NCI-H2227 treated with DMSO at 0.1 percent for 48 hours (cell line): ENCODE results near the gene FUT9.
"Not testable (repeated sequence)": the region's sequence is repeated elsewhere in the genome, so short reads cannot be mapped to it uniquely, and the experiment has no call there.

Experiments
- DNase-seq: peaks from one replicate; lab custom pipeline; 2025; lab: John Stamatoyannopoulos, UW

FUT9 gene

DNA sequence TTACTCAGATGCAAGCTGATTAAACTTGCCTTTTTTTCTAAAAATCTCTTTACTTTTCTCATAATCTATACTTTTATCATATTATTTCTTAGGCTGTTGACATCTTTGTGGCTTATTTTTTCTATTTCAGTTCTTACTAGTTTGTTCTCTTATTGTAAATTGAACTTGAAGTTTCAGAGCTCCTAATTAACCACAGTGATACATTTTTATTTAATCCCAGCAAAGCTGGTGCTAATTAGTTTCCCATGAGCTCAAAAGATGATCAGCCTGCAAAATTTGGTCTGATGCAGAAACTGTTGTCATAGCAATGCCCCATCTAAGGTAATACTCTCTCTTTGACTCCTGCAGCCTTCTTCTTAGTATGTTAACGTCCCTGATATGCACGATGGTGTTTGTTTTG is 170.3 kb downstream of the FUT9 start:
- DNase-seq: no peak

DNA sequence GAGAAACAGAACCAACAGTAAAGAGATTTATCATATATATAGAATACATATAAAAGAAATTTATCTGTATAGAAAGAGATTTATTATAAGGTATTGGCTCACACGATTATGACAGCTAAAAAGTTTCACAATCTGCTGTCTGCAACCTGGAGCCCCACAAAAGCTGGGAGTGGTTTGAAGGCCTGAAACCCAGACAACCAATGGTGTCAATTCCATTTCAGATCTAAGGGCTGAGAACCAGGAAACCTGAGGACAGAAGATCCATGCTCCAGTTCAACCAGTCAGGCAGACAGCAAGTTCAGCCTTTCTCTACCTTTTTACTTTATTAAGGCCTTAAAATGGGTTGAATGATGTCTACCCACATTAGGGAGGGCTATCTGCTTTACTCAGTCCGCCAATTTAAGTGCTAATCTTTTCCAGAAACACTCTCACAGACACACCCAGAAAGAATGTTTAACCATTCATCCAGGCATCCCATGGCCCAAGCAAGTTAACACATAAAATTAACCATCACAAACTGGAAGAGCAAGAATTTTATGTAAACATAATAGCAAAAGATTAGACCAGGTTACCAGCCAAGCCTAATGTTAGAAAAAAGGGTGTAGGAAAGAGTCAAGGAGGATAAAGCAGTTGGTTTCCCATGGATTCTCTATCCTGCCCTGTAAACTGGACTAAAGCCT is 170.9 kb downstream of the FUT9 start:
- DNase-seq: no peak

DNA sequence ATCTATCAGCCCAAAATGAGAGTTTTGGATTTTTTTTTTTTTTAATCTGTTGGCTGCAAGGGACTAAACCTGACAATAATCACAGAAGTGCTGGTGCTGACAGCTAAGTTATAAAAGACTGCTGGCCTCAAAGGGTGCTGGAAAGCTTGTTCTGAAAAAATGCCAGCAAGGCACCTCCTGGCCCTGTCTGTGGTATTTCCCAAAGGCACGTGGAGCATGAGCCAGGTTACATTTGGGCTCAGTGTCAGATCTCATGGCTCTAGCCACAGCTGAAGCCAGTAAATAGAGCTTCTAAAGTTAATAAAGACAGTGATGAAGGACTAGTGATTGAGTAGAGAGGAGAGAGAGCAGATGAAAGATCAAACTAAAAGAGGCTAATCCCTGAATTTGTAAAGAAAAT is 178.9 kb downstream of the FUT9 start:
- DNase-seq: no peak

DNA sequence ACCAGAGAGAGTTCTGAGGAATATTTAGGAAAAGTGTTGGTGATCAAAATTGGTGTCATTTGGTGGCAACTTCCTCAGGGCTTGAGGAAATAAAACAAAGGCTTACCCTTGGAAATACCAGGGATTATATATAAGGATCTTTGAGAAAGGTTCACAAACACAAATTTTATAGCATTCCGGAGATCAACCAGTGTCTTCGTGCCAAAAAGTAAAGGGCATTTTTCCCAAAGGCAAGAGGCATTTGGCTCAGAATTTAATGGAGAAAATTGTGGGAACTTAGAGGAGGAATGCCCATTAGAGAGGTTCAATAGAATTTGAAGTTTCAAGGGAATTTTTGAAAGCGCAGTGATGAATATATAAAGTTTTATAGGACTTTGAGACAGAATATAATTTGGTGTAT is 179.5 kb downstream of the FUT9 start:
- no peak for DNase-seq

DNA sequence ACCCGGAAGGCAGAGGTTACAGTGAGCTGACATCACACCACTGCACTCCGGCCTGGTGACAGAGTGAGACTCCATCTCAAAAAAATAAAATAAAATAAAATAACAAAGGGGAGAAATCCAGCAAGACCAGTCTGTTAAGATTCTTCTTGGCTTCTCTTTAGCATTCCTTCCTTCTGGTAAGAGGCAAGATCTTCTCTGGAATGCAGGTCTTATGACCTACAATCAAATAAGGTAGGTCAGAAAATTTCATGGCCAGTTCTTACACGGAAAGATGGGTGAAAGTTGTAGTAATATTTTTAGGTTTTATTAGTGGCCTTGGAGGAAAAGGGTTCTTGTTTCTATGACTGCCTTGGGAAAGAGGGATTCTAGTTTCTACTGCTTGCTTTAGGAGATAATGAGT is 180.9 kb downstream of the FUT9 start:
- DNase-seq: no peak

DNA sequence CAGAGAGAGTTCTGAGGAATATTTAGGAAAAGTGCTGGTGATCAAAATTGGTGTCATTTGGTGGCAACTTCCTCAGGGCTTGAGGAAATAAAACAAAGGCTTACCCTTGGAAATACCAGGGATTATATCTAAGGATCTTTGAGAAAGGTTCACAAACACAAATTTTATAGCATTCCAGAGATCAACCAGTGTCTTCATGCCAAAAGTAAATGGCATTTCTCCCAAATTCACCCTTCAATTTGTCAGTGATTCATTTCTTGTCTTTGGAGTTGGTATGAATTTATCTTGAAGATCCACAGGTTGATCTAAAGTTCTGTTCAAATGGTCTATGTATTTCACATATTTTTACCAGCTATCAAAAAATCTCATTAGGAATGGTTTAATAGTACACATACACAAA is 181.5 kb downstream of the FUT9 start:
- DNase-seq: no peak

DNA sequence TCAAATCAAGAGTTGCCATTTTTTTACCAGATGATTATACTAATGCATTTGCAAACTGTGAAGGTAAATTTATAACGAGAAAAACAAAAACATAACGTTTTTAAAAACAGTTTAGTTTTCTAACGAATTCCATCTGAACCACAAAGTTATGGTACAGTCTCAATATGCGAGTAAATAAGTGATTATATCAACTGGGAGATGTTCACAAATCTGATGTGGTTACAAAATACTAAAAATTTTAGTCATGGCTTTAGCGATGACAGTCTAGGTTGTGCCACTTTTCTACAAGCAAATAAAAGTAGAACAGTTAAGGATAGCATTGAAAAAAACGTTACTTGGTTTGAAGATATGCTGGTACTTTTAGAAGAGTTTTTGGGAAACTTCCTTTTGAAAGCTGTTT is 186.8 kb downstream of the FUT9 start:
- DNase-seq: no peak

DNA sequence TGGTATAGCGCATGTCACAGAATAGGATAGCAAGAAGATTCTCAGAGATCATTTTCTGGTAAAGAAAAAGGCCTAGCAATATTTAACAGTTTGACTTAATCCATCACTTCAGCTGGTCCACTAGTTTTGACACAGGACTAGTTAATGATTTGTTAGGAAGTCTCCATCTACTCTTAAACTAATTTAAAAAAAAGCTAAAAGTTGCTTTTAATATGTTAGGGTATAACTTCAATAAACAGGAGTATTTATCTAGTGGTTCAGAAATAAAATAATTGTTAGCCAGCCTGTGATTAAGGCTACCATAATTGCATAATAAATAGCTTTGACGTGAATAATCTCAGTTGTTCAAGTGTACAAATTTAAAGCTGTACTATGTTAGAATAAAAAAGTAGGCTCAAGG is 195.6 kb downstream of the FUT9 start:
- no peak for DNase-seq

DNA sequence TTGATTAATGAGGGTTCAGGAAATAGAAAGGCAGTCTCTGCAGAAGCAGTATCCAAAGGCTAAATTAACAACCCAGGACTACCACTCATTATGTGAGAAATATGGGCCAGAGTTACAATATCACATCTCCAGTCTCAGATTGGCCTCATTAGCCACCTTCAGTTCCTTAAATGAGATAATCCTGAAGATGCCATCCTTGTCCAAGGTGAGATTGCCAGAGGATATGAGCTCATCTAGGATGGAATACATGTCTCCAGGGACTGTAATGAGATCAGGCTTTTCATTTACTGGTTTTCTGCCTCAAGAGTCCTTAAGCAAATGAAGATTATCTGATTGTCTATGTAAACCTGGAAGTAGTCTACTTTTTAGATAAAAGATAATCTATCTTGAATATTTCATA is 196.3 kb downstream of the FUT9 start:
- no peak for DNase-seq

DNA sequence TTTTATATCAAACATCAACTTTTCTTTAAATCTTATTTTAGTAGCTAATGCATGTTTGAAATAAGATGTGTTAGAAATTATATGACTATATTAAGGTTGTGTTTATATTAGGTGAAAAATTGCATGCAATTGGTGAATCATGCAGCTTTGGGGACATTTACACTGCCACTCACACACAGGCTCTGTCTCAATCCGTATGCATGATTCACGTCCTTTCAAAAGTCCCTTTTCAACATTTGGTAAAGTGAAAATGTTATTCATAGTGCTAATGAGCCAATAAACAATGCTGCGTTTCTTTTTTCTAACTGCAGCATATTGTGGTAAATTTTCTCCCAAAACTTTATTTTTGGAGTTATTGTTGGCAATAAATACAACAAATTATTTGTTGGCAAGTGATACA is 198.0 kb downstream of the FUT9 start:
- DNase-seq: no peak

DNA sequence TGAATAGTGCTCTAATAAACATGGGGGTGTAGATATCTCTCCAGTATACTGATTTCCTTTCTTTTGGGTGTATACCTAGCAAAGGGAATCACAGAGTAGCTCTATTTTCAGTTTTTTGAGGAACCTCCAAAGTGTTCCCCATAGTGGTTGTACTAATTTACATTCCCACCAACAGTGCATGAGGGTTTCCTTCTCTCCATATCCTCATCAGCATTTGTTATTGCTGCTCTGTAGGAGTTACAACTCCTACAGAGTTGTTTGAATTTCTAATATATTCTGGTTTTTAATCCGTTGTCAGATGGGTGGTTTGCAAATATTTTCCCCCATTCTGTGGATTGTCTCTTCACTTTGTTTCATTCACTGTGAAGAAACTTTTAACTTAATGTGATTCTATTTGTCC is 207.9 kb downstream of the FUT9 start:
- DNase-seq: no peak

DNA sequence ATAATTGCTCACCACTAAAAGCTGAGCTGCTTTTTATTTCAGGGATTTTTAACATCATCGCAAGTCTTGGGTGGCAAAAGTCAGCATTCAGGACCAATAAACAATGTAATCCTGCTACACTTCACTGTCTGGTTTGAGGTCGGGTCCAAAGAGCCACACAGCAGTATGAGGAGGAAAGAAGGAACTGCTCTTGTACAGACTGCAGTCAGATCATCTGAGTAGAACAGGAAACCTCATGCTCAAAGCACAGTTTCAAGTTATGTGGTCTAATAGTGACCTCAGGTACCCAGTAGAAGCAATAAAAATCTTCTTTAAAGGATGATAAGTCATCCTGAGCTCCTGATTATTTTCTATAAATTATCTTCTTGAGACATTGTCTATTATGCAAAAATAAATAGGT is 211.4 kb downstream of the FUT9 start:
- DNase-seq: no peak

DNA sequence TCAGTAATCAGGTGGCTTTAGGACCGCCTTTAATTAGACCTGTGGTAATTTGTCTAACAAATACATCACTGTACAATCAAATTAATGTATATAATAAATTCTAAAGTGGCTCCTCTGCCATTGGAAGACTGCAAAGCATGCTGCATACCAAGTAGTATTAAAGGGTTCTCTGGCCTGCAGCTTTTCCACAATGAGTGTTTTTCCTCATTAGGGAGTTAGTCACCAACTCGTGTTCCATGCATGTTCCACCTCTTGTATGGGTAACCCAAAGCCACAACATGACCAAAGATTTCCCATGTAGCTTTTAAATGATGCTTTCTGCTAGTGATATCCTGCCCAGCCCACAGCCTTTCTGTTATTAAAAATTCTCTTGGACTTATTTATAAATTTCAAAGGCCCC is 218.7 kb downstream of the FUT9 start:
- no peak for DNase-seq

DNA sequence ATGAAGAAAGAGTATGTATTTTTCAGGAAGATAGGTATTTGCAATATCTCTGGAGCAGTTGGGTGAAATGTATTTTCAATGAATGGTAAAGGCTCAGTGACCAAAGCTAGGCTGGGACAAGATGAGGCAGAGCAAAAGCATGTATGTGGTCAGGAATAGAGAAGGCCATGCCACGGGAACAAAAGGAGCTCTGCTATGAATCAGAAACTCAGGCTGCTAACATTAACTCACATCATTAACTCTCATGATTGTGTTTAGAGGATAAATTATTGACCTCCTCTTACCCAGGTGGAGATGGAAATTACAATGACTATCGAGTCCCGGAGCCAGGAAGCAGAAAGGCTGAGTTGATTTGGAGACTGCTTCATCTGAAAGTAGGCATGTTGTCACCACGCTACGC is 220.2 kb downstream of the FUT9 start:
- no peak for DNase-seq

DNA sequence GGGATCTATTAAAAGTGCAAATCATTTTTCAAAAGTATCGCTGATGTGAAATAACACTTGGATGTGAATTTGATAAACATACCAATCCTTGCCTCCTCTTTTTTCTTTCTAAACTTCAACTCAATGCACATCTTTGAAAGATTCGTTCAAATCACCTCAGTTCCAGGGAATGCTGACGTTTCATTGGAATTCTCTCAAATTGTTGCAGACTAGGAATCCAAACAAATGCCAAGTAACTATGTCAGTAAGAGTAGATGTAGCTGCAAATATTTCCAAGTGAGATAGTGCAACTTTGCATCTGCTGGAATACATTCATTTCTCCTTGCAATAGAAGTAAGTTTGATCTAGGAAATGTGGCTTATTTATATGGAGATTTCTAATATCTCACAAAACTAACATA is 220.7 kb downstream of the FUT9 start:
- no peak for DNase-seq

DNA sequence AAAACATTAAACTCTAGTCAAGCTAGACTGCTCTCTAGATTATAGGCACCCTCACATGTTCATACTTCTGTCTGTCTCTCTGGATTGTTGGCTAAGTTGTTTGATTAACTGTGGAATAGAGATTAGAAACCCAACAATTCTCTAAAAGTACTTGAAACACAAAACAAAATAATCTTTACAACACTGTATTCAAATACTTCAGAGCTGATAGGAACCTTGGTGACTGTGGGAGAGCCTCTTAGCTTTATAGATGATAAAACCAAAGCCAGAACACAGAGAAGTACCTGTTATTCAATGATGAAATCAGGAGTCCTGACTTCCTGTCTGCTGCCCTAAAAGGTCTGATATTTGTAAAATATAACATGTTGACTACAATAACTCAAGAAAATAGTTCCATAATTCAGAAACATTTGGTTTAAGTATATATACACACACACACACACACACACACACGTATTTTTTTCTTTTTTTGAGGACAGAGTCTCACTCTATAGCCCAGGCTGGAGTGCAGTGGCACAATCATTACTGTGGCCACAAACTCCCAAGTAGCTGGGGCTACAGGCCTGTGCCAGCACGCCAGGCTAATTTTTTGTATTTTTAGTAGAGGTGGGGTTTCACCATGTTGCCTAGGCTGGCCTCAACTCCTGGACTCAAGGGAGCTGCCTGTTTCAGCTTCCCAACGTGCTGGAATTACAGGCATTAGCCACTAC is 222.0 kb downstream of the FUT9 start:
- DNase-seq: no peak

DNA sequence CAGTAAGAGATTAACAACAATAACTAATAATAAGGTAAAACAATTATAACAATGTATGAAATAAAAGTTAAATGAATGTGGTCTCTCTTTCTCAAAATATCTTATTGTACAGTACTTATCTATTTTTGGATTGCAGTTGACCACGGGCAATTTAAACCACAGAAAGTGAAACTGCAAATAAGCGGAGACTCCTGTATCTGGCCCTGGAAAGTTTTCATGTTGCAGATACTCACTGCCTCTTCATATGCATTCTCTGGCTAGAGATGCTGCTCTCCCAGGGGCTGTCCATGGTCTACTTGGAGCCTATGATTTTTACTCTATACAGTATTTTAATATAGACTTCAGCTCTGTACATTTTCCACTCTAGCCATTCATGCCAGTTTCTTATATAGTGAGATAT is 230.8 kb downstream of the FUT9 start:
- DNase-seq: no peak

DNA sequence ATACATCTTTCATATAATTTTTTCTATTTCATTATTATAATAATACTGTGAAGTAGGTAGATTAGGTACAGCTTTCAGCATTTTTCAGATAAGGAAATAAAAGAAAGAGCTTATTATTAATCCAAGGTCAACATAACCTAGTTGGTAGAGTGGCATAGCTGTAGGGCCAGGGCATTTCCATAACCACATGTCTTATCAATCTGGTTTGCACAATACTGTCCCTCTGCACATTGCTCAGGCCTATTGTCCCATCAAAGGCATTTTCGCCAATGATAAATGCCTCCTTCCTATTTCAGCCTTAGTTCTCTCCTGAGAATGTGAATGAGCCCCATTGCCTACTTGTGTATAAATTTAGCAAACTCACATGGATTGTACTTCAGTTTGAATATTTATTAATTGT is 234.0 kb downstream of the FUT9 start:
- no peak for DNase-seq

DNA sequence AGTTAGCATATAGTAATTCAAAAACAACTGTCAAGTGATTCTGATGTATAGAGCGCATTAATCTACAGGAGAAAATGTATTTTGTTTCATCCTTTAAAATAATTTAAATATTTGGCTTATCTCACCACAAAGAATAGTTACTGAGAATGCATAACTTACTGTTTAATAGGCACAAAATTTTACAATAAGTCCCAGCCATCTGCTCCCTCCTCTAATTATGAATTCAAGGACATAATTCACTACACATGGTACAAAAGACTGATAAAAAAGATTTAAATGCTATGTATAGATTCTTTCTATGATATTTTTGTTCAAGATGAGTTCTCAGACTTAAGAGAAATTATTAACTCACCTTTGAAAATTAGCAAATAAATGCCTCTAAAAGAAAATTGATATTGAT is 242.0 kb downstream of the FUT9 start:
- DNase-seq: no peak

DNA sequence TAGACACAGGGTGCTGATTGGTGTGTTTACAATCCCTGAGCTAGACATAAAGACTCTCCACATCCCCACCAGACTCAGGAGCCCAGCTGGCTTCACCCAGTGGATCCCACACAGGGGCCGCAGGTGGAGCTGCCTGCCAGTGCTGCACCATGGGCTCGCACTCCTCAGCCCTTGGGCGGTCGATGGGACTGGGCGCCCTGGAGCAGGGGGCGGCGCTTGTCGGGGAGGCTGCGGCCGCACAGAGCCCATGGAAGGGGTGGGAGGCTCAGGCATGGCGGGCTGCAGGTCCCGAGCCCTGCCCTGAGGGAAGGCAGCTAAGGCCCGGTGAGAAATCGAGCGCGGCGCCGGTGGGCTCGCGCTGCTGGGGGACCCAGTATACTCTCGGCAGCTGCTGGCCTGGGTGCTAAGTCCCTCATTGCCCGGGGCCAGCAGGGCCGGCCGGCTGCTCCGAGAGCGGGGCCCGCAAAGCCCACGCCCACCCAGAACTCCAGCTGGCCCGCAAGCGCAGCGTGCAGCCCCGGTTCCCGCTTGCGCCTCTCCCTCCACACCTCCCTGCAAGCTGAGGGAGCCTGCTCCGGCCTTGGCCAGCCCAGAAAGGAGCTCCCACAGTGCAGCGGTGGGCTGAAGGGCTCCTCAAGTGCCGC is 245.1 kb downstream of the FUT9 start:
- DNase-seq: not testable (repeated sequence)
